ENCODE data around the gene BTBD2.
"Not testable (repeated sequence)": the region's sequence is repeated elsewhere in the genome, so short reads cannot be mapped to it uniquely, and the experiment has no call there.

Gene BTBD2

DNA sequence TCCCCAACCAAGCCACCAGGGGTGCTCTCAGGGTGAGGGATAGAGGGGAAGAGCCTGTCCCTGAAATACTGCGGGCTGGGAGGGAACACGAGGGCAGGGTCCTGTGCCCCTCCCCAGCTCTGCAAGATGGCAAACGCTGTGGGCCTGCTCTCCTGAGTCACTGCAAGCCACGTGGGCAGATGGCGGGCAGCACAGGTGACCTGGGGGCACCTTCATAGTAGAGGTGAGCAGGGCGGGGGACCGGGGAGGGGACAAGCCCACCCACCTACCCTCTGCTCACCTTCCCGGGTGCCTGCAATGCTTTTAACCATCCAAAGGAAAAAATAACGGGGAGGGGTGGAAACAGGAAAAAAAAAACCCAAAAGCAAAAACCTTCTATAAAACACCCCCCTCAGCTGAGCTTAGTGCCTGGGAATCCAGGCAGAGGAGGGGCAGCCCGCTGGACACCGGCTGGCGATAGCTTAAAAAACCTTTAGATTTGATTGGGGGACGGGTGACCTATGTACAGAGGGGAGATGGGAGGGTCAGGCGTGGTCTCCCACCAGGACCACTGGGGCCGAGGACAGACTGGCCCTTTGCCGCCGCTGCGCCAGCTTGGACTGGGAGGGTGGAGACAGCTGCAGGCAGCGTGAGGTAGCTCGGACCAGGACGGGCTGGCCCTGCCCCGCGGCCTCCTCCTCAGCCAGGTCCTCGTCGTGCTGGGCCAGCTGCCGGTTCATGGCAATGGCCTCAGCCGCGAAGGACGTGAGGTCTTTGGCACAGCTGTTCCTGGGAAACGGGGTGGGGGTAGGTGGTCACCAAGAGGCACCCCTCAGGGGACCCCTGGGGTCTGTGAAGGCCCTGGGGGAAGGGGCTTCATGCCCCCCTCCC, 23.8 kb upstream of the BTBD2 start:
- DNase-seq = no peak

DNA sequence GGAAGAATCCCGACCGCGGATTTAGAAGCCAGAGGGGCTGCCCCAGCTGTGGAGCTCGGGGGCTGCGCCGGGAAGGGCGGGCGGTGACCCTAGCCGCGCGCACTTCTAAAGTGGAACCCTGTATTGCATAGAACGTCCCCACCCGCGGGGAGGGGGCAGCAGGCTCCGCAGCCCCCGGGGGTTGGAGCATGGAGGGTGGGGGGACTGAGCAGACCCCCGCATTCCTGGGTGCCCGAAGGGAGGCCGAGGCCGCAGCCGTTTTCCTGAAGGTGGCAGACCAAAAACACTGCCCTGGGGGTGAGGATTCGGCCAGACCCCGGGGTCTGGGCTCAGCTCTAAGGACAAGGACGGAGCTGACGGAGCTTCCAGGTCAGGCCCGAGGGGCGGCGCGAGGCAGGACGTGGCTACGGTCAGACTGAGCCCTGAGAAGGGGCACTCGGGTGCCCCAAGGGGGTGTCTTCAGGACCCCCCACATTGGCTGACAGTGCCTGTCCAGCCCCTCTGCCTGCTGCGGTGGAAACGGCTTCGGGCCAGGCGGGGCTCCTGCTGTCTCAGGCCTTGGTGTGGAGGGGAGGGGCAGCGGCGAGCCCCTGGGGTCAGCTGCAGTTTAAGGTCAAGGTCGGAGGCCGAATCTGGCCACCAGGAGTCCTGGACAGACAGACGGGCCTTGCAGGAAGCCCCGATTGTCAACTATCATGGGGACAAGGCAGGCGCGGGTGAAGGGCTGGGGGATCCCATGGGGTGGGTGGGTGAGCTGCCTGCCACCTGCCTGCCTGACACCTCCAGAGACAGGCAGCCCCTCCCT, 23.0 kb upstream of the BTBD2 start:
- no peak for DNase-seq

DNA sequence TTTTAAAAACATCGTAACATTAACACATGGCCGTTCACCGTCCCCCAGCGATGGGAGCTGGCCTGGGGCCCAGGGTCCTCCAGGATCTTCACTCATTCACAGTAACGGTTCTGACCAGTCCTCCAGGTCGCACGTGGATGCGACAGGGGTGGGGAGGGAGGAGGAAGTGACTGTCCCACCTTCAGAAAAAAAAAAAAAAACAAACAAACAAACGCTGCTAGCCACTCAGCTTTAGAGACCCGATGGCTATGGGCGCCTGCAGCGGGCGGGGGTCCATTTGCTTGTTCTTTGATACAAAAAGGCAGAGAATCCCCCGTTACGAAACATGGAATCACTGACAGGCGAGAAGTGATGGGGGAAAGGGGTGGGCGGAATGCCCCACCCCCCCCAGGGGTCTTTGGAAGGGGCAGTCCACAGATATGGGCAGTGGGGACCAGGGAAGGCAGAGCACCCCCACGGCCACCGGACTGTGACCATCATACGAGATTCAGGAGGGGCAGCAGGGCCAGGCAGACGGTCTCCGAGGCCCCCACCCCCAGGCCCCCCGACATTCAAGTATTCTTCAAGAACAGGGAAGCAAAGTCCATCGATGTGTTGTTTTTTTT, 22.2 kb upstream of the BTBD2 start:
- DNase-seq = no peak

DNA sequence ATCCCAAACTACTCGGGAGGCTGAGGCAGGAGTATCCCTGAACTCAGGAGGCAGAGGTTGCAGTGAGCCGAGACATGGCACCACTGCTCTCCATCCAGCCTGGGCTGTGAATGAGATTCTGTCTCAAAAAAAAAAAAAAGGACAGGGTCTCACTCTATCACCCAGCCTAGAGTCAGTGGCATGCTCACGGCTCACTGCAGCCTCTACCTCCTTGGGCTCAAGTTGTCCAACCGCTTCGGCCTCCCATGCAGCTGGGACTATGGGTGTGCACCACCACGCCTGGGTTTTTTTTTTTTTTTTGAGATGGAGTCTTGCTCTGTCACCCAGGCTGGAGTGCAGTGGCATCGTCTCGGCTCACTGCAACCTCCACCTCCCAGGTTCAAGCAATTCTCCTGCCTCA, 20.9 kb upstream of the BTBD2 start:
- DNase-seq = no peak

DNA sequence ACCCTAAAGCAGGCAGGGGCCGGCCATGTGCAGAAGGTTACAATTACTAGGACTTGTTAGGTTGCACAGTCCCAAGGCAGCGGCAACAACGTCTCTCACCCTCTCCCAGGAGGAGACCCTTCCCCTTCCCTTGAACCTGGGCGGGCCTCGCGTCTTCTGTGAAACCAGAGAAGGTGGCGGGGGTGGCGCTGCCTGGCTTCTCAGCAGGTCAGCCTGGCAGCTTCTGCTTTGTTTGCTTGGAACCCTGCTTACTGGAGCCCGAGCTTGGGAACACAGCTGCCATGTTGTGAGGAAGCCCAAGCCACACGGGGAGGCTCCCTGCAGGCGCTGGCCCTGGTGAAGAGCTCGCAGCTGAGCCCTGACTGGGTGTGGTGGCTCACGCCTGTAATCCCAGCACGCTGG, 20.1 kb upstream of the BTBD2 start:
- DNase-seq = no peak

DNA sequence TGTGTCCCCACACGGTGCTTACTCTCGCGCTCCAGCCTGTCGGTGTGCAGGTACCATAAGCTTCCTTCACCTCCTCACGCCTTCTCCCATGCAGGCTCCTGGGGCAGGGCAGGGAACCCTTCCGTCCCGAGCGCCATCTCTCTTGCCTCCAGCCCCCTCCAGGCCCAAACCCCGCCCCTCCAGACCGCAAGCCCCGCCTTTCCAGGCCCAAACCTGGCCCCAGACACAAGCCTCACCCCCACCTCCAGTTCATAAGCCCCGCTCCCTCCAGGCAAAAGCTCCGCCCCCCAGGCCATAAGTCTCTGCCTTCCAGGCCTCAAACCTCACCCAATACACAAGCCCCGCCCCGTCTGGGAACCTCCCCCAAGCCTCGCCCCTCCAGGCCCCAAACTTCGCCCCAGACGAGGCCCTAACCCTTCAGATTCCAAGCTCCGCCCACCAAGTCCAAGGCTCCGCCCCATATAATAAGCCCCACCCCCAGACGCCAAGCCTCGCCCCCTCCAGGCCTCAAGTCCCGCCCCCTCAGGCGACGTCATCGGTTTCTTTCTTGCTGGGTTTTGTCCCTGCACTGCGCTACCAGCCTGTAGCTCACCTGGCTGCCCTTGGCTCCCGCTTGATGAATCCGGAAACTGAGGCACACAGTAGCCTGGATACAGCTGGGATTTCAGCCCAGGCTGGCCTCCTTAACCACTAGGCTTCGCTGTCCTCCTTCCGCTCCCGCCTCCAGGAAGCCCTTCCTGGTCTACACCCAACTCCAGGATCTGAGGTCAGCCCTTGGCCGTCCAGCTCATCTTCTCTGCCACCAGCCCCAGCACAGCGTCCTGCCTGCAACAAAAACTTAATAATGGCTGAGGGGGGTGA, 19.4 kb upstream of the BTBD2 start:
- DNase-seq = no peak

DNA sequence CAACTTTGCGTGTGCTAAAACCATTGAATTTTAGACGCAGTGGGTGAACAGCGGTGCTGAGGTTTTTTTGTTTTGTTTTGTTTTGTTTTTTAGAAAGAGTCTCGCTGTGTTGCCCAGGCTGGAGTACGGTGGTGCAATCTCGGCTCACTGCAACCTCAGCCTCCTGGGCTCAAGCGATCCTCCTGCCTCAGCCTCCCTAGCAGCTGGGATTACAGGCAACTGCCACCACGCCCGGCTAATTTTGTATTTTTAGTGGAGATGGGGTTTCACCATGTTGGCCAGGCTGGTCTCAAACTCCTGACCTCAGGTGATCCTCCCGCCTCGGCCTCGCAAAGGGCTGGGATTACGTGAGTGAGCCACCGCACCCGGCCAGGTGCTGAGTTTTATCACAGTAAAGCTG, 18.7 kb upstream of the BTBD2 start:
- DNase-seq = not testable (repeated sequence)

DNA sequence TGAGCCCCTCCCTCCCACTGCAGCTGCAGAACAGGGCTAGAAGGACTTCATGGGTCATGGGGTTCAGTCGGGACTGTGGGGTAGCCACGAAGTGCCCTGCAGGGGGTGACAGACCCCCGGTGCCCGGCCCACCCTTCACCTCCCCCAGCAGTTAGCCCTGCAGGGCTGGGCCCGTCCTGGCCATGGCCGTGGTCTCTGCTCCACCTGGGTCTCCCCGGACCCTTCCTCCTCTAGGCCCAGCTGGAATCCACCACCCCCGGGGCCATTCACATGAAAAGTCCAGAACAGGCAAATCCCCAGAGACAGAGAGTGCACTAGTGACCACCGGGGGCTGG, 18.3 kb upstream of the BTBD2 start:
- DNase-seq = no peak

DNA sequence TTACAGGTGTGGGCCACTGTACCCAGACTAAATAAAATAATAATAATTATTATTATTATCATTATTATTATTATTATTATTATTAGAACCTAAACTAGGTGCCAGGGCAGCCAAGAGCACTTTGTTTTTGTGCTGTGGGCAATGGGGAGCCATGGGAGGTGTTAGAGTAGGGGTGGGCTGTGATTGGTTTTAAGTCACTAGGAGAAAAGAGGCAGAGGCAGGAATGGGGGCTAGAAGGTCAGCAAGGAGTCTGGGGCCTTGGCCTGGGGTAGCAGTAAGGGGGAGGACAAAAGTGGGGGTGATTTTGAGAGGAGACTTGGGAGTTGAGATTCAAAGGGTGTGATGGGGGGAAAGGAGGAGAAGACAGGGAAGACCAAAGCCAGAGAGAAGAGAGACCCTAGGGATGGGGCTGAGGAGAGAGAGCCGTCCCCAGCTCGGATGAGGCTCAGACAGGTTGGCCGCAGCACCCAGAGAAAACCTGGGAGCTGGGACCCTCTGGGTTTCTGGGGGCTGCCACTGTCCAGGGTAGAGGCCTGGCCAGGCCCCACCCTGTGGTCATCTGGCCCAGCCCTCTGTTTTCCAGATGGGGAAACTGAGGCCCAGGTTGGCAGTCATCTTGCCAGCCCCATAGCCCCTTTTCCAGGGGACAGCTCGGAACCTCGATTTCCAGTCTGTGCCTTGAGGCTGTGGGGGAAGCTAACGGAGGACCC, 17.8 kb upstream of the BTBD2 start:
- DNase-seq = no peak

DNA sequence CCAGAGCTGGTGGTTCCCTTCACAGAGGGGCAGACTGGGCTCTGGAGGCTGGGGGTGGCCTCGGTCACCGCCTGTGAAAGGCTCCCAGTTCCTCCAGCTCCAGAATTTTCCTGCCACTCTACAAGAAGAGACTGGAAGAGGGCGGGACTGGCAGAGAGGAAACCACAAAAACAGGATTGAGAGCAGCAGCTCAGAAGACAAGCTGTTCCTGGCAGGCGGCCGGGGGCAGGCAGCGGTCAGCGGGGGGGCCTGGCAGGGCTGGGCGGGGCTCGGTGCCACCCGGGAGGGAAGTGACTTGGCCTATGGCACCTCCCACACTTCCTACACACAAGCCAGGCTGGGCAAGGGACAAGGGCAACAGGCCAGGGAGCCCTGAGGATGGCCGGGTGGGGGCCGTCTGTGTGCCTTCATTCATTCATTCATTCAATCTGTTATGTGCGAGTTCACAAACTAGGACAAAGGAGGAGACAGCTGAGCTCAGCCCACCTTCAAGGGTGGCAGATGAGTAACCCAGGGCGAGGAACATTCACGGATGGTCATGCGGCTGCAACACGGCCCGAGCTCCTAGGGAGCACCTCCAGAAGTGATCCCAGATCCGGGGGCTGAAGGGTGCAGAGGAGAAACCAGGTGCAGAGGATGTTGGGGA, 16.9 kb upstream of the BTBD2 start:
- DNase-seq = peak; percentile 64

DNA sequence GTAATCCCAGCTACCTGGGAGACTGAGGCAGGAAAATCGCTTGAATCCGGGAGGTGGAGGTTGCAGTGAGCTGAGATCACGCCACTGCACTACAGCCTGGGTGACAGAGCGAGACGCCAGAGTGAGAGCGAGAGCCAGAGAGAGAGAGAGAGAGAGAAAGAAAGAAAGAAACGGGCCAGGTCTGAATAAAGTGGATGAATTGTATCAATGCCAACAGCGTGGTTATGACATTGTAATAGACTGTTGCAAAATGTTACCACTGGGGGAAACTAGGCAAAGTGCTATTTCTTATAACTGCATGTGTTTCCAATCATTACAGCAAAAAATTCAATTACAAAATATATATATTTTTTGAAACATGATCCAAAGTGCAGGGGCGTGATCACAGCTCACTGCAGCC, 11.8 kb upstream of the BTBD2 start:
- DNase-seq = no peak

DNA sequence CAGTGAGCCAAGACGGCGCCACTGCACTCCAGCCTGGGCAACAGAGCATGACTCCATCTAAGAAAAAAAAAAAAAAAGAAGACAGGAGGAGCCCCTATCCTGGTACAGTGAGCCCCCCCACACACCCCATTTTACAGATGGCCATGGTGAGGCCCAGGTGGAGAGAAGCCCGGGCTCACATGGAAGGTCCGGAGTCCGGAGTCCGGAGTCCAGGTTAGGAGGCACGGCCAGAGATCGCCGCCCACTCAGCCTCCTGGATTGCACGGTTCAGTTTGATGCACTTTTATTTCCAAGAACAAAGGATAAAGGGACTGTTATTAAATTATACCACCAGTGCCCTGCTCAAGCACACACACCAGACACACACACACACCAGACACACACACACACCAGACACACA, 11.3 kb upstream of the BTBD2 start:
- no peak for DNase-seq

DNA sequence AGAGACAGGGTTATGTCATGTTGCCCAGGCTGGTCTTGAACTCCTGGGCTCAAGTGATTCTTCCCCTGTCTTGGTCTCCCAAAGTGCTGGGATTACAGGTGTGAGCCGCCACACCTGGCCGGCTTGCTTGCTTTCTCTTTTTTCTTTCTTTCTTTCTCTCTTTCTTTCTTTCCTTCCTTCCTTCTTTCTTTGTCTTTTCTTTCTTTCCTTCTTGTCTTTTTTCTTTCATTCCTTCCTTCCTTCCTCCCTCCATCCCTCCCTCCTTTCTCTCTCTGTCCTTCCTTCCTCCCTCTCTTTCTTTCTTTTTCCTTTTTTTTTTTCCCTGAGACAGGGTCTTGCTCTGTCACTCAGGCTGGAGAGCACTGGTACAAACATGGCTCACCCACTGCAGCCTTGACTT, 6.8 kb upstream of the BTBD2 start:
- no peak for DNase-seq

DNA sequence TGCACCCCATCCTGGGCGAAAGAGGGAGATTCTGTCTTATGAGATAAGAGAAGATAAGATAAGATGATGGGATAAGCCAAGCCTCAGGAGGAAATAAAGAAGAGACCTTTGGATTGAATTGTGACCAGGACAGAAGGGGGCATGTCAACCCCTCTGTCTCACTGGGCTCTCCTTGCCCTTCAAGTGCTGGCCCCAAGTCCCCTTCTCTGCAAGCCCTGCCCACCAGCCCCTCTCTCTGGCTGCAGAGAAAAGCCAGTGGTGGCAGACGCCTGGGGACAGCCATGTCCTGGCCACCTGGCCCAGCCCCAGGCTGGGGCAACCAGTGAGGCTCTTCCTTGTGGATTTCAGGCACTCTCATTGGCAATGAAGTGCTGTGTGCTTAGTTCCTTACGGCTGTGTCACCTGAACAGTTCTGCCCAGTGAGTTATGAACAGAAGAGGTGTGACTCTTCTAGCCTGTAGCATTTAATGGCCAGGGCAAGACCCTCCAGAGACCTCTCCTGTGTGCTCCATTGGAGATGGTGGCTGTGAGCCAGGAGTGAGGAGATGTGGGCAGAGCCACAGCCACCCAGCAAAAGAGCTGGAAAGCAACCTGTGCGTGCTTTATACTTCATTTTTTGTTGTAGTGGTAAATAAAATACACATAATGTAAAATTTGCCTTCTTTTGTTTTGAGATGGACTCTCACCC, 6.1 kb upstream of the BTBD2 start:
- no peak for DNase-seq

DNA sequence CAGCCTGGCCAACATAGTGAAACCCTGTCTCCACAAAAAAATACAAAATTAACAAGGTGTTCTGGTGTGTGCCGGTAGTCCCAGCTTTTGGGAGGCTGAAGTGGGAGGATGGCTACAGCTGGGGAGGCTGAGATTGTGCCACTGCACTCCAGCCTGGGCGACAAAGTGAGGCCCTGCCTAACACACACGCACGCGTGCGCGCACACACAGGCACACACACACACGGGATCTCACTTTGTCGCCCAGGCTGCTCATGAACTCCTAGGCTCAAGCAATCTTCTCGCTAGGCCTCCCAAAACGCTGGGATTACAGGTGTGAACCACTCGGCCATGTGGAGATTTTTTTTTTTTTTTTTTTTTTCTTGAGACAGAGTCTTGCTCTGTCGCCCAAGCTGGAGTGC, 3.2 kb upstream of the BTBD2 start:
- no peak for DNase-seq

DNA sequence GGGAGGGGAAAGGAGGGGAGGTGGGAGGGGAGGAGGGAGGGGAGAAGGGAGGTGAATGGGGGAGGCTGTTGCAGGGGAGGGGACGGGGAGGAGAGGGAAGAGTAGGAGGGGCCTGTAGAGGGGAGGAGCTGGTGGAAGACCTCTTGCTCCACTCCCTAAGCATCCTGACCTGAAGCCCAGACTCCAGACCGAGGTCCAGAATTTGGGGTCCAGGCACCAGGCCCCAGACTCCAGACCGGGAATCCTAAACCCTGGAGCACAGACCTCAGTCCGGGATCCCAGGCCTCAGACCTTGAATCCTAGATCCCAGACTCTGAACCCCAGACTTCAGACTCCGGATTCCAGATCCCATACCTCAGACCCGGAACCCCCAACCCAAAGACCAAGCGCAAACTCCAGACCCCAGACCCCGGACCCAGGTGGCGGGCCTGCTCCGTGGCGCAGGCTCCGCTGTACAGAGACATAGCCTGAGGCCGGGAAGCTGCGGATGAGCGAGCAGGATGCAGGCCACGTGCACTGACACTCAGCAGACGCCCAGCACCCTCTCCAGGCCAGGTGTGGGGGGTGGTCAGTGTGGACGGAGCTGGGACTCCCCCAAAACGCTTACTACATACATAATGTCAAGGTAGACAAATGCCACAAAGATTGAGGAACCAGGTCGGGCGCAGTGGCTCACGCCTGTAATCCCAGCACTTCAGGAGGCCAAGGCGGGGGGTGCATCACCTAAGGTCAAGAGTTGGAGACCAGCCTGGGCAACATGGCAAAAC, 710 bp upstream of the BTBD2 start:
- DNase-seq = peak; percentile 78

DNA sequence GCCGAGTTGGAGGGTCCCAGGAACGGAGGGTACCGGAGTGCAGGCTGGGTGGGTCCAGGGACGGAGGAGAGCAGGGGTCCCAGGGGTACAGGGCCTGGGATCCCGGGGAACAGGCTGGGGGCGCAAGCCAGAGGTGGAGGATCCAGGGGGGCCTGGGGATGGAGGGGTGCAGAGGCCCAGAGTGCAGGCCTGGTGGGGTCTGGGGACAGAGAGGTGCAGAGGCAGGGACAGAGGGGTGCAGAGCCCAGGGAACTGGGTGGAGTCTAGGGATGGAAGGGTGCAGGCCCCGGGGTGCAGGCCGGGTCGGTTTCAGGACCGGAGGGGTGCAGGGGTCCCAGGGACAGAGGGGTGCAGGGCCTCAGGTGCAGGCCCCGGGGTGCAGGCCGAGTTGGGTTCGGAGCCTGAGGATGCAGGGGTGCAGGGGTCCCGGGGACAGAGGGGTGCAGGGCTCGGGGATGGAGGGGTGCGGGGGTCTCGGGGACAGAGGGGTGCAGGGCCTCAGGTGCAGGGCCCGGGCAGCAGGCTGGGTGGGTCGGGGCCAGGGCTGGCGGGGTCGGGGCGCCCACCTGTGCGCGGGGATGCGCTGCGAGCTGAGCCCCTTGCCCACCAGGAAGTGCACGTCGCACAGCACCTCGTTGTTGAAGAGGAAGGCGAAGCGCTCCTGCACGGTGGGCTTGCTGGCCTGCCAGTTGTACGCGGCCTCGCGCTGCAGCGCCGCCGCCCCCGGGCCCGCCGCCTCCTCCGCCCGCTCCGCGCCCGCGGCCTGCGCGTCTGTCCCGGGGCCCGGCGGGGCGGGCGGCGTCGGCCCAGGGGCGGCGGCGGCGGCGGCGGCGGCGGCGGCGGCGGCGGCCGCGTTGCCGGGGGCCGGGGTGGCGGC, 545 bp downstream of the BTBD2 start:
- no peak for DNase-seq

DNA sequence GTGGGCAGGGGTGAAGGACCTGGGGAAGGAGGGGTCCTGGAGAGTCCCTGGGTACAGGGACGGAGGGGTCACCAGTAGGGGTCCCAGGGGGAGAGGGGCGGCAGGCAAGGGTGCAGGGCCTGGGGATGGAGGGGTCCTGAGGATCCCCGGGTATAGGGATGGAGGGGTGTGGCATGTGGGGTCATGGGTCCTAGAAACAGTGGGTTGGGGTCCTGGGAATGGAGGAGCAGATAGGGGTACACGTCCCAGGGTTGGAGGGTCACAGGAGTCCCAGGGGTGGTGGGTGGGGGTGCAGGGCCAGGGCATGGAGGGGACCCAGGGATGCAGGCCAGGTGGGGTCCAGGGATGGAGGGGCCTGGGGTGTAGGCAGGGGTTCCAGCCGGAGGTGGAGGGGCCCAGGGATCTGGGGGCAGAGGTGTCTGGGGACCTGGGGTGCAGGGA, 1.4 kb downstream of the BTBD2 start:
- DNase-seq = no peak

DNA sequence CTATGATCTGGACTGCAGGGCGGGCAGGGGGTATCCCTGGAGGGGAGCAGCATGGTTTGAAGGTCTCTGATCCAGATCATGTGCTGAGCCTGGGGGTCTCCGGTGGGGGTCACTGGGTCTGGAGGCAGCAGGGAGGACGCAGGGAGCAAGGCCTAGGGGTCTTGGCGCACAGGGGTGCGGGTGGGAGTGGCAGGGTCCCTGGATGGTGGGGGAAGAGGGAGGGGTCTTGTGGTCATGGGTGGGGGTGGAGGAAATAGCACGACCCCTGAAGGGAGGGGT, 1.9 kb downstream of the BTBD2 start:
- no peak for DNase-seq

Measured in NCI-H345 (cell line).